Limb (tissue), 2 donors: Measurements from ENCODE around the gene NUP54.

Source experiments
- DNase-seq, 2 donors: peaks; one replicate each; pipeline ENCODE4 v3.0.0-alpha.2; 2016; ENCODE audit errors: extremely low spot score in 2 of 2

The NUP54 gene, protein sequence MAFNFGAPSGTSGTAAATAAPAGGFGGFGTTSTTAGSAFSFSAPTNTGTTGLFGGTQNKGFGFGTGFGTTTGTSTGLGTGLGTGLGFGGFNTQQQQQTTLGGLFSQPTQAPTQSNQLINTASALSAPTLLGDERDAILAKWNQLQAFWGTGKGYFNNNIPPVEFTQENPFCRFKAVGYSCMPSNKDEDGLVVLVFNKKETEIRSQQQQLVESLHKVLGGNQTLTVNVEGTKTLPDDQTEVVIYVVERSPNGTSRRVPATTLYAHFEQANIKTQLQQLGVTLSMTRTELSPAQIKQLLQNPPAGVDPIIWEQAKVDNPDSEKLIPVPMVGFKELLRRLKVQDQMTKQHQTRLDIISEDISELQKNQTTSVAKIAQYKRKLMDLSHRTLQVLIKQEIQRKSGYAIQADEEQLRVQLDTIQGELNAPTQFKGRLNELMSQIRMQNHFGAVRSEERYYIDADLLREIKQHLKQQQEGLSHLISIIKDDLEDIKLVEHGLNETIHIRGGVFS

DNA sequence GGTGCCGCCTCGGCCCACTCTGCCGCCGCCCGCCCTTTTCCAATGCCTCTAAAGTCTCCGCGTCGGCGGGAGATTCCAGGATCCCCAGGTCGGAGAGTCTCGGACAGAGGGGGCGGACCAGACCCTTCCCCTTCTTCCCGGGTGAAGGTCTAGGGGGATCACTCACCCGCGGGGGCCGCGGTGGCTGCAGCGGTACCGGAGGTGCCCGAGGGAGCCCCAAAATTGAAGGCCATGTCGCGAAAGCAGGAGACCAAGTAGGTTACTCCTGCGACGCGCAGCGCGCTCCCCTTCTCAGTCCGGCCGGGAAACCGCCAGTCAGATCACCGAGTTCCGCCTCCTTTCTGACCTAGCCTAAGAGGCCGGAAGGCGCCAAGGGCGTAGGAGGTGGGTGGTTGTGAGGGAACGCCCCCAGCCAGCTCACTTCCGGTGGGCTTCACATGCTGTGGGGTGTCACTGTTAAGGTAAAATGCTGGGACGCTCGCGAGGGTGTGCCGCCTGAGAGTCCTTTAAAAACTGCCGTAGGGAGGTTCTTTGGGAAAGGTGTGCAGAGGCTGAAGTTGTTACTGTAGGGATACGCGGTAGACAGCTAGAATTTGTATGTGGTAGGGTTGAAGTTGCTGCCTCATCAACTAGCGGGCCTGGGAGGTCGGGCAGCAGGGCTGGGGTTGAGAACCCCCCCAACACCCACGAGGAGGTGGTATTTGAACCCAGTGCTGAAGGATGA is at the start of gene NUP54:
Gene NUP54 (minus strand): TSS at position 256 of the 724 bp plus-strand sequence. CDS start 23 bp downstream, at position 233.
- peak; percentile 95 to 97 for DNase-seq

GRCh38 chr4:76197031-76197743 is 49.0 kb upstream of the NUP54 start:
- no peak for DNase-seq

- no peak for DNase-seq
These were observed 48.2 kb upstream of the NUP54 start for GRCh38 chr4:76196376-76196775.

GRCh38 chr4:76195326-76195725 is 47.1 kb upstream of the NUP54 start:
- DNase-seq = no peak

DNA sequence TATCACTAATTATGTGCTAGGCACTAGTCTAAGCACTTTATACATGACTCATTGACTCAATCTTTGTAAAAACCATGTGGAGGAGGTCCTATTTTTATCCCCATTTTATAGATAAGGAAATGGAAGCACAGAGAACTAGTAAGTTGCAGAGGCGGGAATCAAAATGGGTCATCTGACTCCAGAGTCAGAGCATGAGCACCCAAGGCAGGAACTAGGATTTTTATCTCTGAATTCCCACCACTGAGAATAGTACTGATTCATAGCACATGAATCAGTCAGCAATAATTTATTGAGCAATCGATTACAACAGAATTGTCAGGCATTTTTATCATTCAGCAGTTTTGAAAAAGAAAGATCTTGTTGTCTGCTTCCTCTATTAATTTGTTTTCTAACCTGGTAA is 46.1 kb upstream of the NUP54 start:
- DNase-seq = no peak

DNA sequence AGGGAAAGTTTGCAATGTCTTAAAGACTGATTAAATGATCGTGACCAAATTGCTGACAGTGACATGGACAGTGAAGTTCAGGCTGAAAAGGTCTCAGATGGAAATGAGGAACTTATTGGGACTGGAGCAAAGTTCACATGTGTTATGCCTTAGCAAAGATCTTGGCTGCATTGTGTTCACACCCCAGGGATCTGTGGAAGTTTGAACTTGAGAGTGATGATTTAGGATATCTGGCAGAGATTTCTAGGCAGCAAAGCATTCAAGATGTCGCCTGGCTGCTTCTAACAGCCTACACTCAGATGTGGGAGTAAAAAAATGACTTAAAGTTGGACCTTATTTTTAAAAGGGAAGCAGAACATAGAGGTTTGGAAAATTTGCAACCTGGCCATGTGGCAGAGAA is 44.0 kb upstream of the NUP54 start:
- DNase-seq = no peak

DNA sequence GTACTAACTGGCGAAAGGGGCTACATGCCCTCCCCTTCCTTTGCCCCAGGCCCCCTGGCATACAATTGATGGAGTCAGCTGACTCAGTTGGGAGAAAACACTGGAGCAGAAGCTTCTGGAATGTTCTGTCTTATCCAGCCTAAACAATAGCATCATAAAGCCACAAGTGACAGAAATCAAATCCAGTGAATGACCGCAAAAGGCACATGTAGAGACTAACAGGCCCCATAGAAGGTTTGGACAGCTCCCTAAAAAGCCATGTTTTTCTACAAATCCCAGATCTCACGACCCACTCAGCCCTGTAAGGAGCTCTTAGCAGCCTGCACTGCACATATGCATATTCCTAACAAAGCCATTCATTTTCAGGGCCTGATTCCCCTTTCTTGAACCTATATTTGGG is 40.4 kb upstream of the NUP54 start:
- DNase-seq = no peak

- no peak for DNase-seq
These were observed 40.0 kb upstream of the NUP54 start for GRCh38 chr4:76188149-76188548.

- no peak for DNase-seq
These were observed 39.0 kb upstream of the NUP54 start for GRCh38 chr4:76187152-76187551.

GRCh38 chr4:76182463-76182862 is 34.3 kb upstream of the NUP54 start:
- DNase-seq = no peak

DNA sequence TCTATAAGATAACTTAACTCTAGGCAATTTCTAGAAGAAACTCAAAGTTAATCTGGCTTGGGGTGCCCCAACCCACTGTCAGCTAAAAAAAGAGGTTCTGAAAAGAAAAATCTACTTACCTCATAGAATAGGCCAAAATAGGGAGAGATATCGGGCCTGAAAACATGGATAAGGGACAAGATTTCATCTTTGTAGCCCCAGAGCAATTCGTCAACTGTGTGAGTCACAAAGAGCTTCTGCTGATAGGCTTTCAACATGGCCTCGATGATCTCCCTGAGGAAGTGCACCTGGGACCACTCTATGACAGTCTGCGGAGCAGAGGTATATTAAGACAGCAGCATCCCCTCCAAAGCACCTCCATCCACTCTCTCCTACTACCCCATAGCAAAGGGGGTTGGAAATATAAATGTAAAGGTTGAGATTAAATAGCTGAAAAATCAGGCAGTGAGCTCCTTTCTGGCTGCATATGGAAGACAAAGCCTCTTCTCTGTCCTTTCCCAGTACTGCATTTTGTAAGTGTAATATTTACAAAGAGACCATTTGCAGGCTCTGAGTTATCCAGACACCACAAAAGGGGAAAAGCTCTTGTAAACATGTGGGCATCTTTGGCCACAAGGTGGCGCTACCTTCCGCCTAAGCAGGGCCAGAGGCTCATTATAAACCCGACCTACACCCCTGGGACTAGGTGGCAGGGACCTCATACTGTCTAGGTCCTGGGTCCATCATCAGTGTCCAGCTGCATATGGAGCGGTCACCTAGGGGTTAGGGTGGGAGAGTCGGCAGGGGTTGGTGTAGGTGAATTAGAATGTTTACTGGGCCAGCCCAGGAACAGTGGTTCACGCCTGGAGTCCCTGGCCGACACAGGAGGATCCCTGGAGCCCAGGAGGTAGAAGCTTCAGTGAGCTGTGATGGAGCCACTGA is 31.5 kb upstream of the NUP54 start:
- DNase-seq = peak; percentile 65 to 80

GRCh38 chr4:76178296-76178695 is 30.1 kb upstream of the NUP54 start:
- no peak for DNase-seq

DNA sequence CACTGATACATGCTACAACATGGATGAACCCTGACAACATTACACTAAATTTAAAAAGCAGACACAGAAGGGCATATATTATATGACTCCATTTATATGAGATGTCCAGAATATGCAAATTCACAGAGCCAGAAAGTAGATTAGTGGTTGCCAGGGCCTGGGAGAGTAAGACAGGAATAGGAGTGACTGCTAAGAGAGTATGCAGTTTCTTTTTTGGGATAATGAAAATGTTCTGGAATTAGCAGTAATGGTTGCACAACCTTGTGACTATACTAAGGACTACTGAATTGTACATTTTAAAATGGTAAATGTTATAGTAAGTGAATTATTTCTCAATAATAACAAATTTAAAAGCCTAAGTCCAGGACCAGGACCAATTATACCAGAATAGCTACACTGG is 29.5 kb upstream of the NUP54 start:
- no peak for DNase-seq

GRCh38 chr4:76175336-76175735 is 27.1 kb upstream of the NUP54 start:
- DNase-seq = no peak

DNA sequence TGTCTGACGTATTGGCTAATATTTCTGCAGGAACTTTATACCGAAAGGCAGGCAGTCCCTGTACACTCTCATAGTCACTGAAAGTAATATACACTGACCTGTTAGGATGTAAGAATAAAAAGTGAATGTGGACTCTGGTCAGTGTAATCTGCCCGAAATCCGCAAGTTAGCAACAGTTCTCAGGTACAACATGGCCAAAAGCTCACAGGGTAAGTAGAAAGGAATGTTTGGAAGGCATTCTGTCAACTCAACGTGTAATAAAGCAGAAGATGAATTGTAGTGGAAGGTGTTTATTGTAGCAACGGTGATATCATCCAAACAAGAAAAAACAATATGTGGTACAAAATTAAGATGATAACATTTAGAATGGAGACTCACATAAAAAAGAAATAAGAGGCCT is 26.0 kb upstream of the NUP54 start:
- no peak for DNase-seq

GRCh38 chr4:76168688-76169087 is 20.5 kb upstream of the NUP54 start:
- DNase-seq = no peak

- DNase-seq = no peak
These were observed 18.3 kb upstream of the NUP54 start for GRCh38 chr4:76166480-76166879.

DNA sequence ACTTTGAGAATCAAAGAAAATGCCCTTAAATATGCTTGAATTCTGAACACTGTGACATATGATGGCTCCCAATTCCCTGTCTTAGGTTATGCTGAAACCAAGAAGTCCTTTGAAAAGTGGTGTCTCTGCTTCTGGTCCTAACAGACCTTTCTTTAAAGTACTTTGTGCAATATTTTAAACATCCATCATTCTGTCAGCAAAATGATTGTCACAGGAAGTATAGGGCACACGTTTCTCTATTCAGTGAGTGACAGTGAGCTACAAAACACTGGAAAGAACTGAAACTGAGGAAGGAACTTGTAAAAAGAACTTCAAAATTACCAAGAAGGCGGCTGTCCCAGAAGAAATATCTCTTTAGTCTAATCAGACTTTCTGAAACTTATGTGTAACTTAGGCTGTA is 12.2 kb upstream of the NUP54 start:
- no peak for DNase-seq

DNA sequence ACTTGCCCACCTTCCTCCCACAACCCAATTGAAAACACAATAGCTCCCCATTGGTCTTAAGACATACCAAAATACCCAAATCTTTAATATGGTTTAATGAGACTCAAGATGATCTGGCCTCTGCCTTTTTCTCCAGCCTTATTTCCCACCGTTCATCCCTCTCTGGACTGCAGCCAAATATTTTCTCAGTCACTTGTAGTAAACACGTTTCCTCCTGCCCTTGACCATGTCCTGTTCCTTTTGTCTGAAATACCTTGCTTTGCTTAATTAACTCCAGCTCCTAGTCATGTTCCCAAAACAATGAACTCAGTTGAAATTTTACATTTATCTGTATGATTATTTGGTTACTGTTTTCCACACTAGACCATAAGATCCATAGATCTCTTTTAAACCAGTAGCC is 8.4 kb upstream of the NUP54 start:
- no peak for DNase-seq

DNA sequence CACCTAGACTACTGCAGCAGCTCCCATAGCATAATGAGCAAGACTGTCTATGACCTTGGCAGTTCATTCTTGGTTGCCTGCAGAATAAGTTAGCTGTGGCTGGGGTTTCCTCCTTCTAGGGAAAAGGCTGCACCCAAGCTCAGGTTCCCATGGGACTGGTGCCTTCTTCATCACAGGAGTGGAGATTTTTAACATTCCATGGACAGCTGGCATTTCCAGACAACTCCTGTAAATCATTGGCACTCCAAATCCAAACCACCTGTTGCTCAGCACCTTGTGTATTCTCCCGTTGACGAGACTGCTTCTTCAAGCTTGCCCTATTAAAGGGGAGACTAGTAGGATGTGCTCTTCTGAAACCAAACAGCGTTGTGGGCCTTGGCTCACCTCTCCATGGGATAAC is 7.8 kb upstream of the NUP54 start:
- no peak for DNase-seq

GRCh38 chr4:76153356-76153755 is 5.2 kb upstream of the NUP54 start:
- DNase-seq = no peak
